ENCODE data around the gene GIMAP4.

Gene GIMAP4

GRCh38 chr7:150564006-150564405 lies 3.2 kb upstream of the GIMAP4 start:
- H3K4me3 ChIP-seq (ENCODE audit: low read depth, low read length): no peak overlapping the region
- no peaks in the 10 kb centered on the region for H3K27me3 ChIP-seq (ENCODE audit: control insufficient read depth, insufficient read depth, low read length)
- H3K27ac ChIP-seq (ENCODE audit: low read depth, low read length): no peak overlapping the region
- H3K36me3 ChIP-seq (ENCODE audit: control insufficient read depth, insufficient read depth, low read length): no peaks in the 10 kb centered on the region
- H3K9ac ChIP-seq (ENCODE audit: low read depth, low read length): no peak overlapping the region
- peaks cover 48% of the 10 kb centered on the region for H3K4me1 ChIP-seq (ENCODE audit: control insufficient read depth, insufficient read depth, low read length)
- peaks cover 15% of the 10 kb centered on the region for H3K9me3 ChIP-seq (ENCODE audit: control insufficient read depth, insufficient read depth, low read length)

- H3K4me3 ChIP-seq (ENCODE audit: low read depth, low read length): no peak overlapping the region
- peaks cover 48% of the 10 kb centered on the region for H3K4me1 ChIP-seq (ENCODE audit: control insufficient read depth, insufficient read depth, low read length)
- no peak overlapping the region for H3K9ac ChIP-seq (ENCODE audit: low read depth, low read length)
- H3K9me3 ChIP-seq (ENCODE audit: control insufficient read depth, insufficient read depth, low read length): peaks cover 10% of the 10 kb centered on the region
- no peaks in the 10 kb centered on the region for H3K36me3 ChIP-seq (ENCODE audit: control insufficient read depth, insufficient read depth, low read length)
- no peak overlapping the region for H3K27ac ChIP-seq (ENCODE audit: low read depth, low read length)
- no peaks in the 10 kb centered on the region for H3K27me3 ChIP-seq (ENCODE audit: control insufficient read depth, insufficient read depth, low read length)
These were observed 2.6 kb upstream of the GIMAP4 start for GRCh38 chr7:150564566-150564965.

GRCh38 chr7:150565239-150565638 lies 2.0 kb upstream of the GIMAP4 start:
- Histone ChIP-seq H3K9ac (ENCODE audit: low read depth, low read length) (no peak overlapping the region), H3K27ac (ENCODE audit: low read depth, low read length) (no peak overlapping the region), H3K4me3 (ENCODE audit: low read depth, low read length) (no peak overlapping the region), H3K27me3 (ENCODE audit: control insufficient read depth, insufficient read depth, low read length) (no peaks in the 10 kb centered on the region), H3K9me3 (ENCODE audit: control insufficient read depth, insufficient read depth, low read length) (peaks cover 5% of the 10 kb centered on the region), H3K36me3 (ENCODE audit: control insufficient read depth, insufficient read depth, low read length) (no peaks in the 10 kb centered on the region), H3K4me1 (ENCODE audit: control insufficient read depth, insufficient read depth, low read length) (peaks cover 48% of the 10 kb centered on the region)

GRCh38 chr7:150566123-150566522 lies 1.1 kb upstream of the GIMAP4 start:
- H3K4me3 ChIP-seq (ENCODE audit: low read depth, low read length): peak overlapping the region; percentile 25; the same call in 1 of the 2 replicates
- H3K36me3 ChIP-seq (ENCODE audit: control insufficient read depth, insufficient read depth, low read length): no peaks in the 10 kb centered on the region
- H3K4me1 ChIP-seq (ENCODE audit: control insufficient read depth, insufficient read depth, low read length): peaks cover 48% of the 10 kb centered on the region
- H3K27ac ChIP-seq (ENCODE audit: low read depth, low read length): no peak overlapping the region
- no peak overlapping the region for H3K9ac ChIP-seq (ENCODE audit: low read depth, low read length)
- H3K9me3 ChIP-seq (ENCODE audit: control insufficient read depth, insufficient read depth, low read length): no peaks in the 10 kb centered on the region
- no peaks in the 10 kb centered on the region for H3K27me3 ChIP-seq (ENCODE audit: control insufficient read depth, insufficient read depth, low read length)

GRCh38 chr7:150566572-150566971 lies 618 bp upstream of the GIMAP4 start:
- H3K9me3 ChIP-seq (ENCODE audit: control insufficient read depth, insufficient read depth, low read length): no peaks in the 10 kb centered on the region
- H3K27ac ChIP-seq (ENCODE audit: low read depth, low read length): no peak overlapping the region
- H3K4me3 ChIP-seq (ENCODE audit: low read depth, low read length): no peak overlapping the region
- H3K4me1 ChIP-seq (ENCODE audit: control insufficient read depth, insufficient read depth, low read length): peaks cover 48% of the 10 kb centered on the region
- no peak overlapping the region for H3K9ac ChIP-seq (ENCODE audit: low read depth, low read length)
- no peaks in the 10 kb centered on the region for H3K27me3 ChIP-seq (ENCODE audit: control insufficient read depth, insufficient read depth, low read length)
- no peaks in the 10 kb centered on the region for H3K36me3 ChIP-seq (ENCODE audit: control insufficient read depth, insufficient read depth, low read length)

- Histone ChIP-seq H3K9me3 (ENCODE audit: control insufficient read depth, insufficient read depth, low read length) (no peaks in the 10 kb centered on the region), H3K27ac (ENCODE audit: low read depth, low read length) (no peak overlapping the region), H3K4me1 (ENCODE audit: control insufficient read depth, insufficient read depth, low read length) (peaks cover 48% of the 10 kb centered on the region), H3K27me3 (ENCODE audit: control insufficient read depth, insufficient read depth, low read length) (no peaks in the 10 kb centered on the region), H3K9ac (ENCODE audit: low read depth, low read length) (no peak overlapping the region), H3K36me3 (ENCODE audit: control insufficient read depth, insufficient read depth, low read length) (no peaks in the 10 kb centered on the region), H3K4me3 (ENCODE audit: low read depth, low read length) (no peak overlapping the region)
These were observed 696 bp downstream of the GIMAP4 start for GRCh38 chr7:150567871-150568301.

- Histone ChIP-seq H3K4me1 (ENCODE audit: control insufficient read depth, insufficient read depth, low read length) (peaks cover 43% of the 10 kb centered on the region), H3K4me3 (ENCODE audit: low read depth, low read length) (no peak overlapping the region), H3K36me3 (ENCODE audit: control insufficient read depth, insufficient read depth, low read length) (no peaks in the 10 kb centered on the region), H3K9me3 (ENCODE audit: control insufficient read depth, insufficient read depth, low read length) (no peaks in the 10 kb centered on the region), H3K27me3 (ENCODE audit: control insufficient read depth, insufficient read depth, low read length) (no peaks in the 10 kb centered on the region), H3K27ac (ENCODE audit: low read depth, low read length) (no peak overlapping the region), H3K9ac (ENCODE audit: low read depth, low read length) (no peak overlapping the region)
These were observed 1.5 kb downstream of the GIMAP4 start for GRCh38 chr7:150568714-150569113.

- Histone ChIP-seq H3K27me3 (ENCODE audit: control insufficient read depth, insufficient read depth, low read length) (no peaks in the 10 kb centered on the region), H3K4me1 (ENCODE audit: control insufficient read depth, insufficient read depth, low read length) (peaks cover 36% of the 10 kb centered on the region), H3K9ac (ENCODE audit: low read depth, low read length) (no peak overlapping the region), H3K4me3 (ENCODE audit: low read depth, low read length) (no peak overlapping the region), H3K9me3 (ENCODE audit: control insufficient read depth, insufficient read depth, low read length) (no peaks in the 10 kb centered on the region), H3K36me3 (ENCODE audit: control insufficient read depth, insufficient read depth, low read length) (no peaks in the 10 kb centered on the region), H3K27ac (ENCODE audit: low read depth, low read length) (no peak overlapping the region)
These were observed 2.2 kb downstream of the GIMAP4 start for GRCh38 chr7:150569245-150569955.

GRCh38 chr7:150570556-150571465 lies 3.6 kb downstream of the GIMAP4 start:
- H3K4me1 ChIP-seq (ENCODE audit: control insufficient read depth, insufficient read depth, low read length): peaks cover 23% of the 10 kb centered on the region
- H3K4me3 ChIP-seq (ENCODE audit: low read depth, low read length): no peak overlapping the region
- no peak overlapping the region for H3K27ac ChIP-seq (ENCODE audit: low read depth, low read length)
- no peaks in the 10 kb centered on the region for H3K27me3 ChIP-seq (ENCODE audit: control insufficient read depth, insufficient read depth, low read length)
- H3K36me3 ChIP-seq (ENCODE audit: control insufficient read depth, insufficient read depth, low read length): no peaks in the 10 kb centered on the region
- no peak overlapping the region for H3K9ac ChIP-seq (ENCODE audit: low read depth, low read length)
- no peaks in the 10 kb centered on the region for H3K9me3 ChIP-seq (ENCODE audit: control insufficient read depth, insufficient read depth, low read length)

GRCh38 chr7:150572496-150572895 lies 5.3 kb downstream of the GIMAP4 start:
- no peaks in the 10 kb centered on the region for H3K36me3 ChIP-seq (ENCODE audit: control insufficient read depth, insufficient read depth, low read length)
- H3K9me3 ChIP-seq (ENCODE audit: control insufficient read depth, insufficient read depth, low read length): no peaks in the 10 kb centered on the region

More at GRCh38 chr7:150572496-150572895, 5.3 kb downstream of the GIMAP4 start:
- H3K27me3 ChIP-seq (ENCODE audit: control insufficient read depth, insufficient read depth, low read length): no peaks in the 10 kb centered on the region
- H3K9ac ChIP-seq (ENCODE audit: low read depth, low read length): no peak overlapping the region
- H3K4me1 ChIP-seq (ENCODE audit: control insufficient read depth, insufficient read depth, low read length): peaks cover 6% of the 10 kb centered on the region
- H3K4me3 ChIP-seq (ENCODE audit: low read depth, low read length): no peak overlapping the region
- H3K27ac ChIP-seq (ENCODE audit: low read depth, low read length): no peak overlapping the region
